Endothelial cell (in vitro differentiated cells): ENCODE data around the gene MTG1. TPM values are rescaled to one million over a fixed set of nuclear protein-coding genes. Genes with fewer than 3 reads are reported as not detected.

Experiments used
- DNase-seq: peaks from one replicate; pipeline ENCODE4 v3.0.0; 2021; ENCODE audit warnings: low spot score
- H3K27ac Mint-ChIP-seq: one replicate; pipeline ENCODE4 v1.8.0; 2021; ENCODE audit warnings: mixed read lengths, inconsistent platforms; ENCODE audit not compliant: unreplicated experiment
- H3K27me3 Mint-ChIP-seq: one replicate; pipeline ENCODE4 v1.8.0; 2021; ENCODE audit warnings: mild to moderate bottlenecking, moderate library complexity, mixed read lengths, inconsistent platforms; ENCODE audit not compliant: unreplicated experiment
- H3K36me3 Mint-ChIP-seq: one replicate; pipeline ENCODE4 v1.8.0; 2021; ENCODE audit warnings: mild to moderate bottlenecking, low read depth, mixed read lengths, inconsistent platforms; ENCODE audit not compliant: unreplicated experiment
- H3K4me1 Mint-ChIP-seq: one replicate; pipeline ENCODE4 v1.8.0; 2021; ENCODE audit warnings: mild to moderate bottlenecking, mixed read lengths, inconsistent platforms; ENCODE audit not compliant: unreplicated experiment
- H3K4me3 Mint-ChIP-seq: one replicate; pipeline ENCODE4 v1.8.0; 2021; ENCODE audit warnings: mild to moderate bottlenecking, mixed read lengths, inconsistent platforms; ENCODE audit not compliant: unreplicated experiment
- H3K9me3 Mint-ChIP-seq: one replicate; pipeline ENCODE4 v1.8.0; 2021; ENCODE audit warnings: mixed read lengths, inconsistent platforms; ENCODE audit not compliant: unreplicated experiment
- CTCF ChIP-seq: fragments of 200-600 bp; sonication (generic); IDR thresholded peaks from one replicate; pipeline ENCODE4 v1.5.0; 2021; ENCODE audit warnings: antibody characterized with exemption; ENCODE audit not compliant: unreplicated experiment
- total RNA-seq: library from RNA; stranded (reverse); fragmentation: NEBNext Ultra II Directional; extraction: Animal tissue kit (Norgen Biotek cat#: 25700); gene quantifications from one replicate; pipeline ENCODE4 v1.2.1, GENCODE V29; 2021; ENCODE audit not compliant: unreplicated experiment

Gene MTG1
- total RNA-seq, 1 donor from 2014 or later = 97.3 TPM

GRCh38 chr10:133359554-133359971, 34.4 kb upstream of the MTG1 start:
- H3K27ac Mint-ChIP-seq = no peak overlapping the region
- no peak overlapping the region for H3K4me3 Mint-ChIP-seq
- peaks cover 10% of the 10 kb centered on the region for H3K27me3 Mint-ChIP-seq
- no peaks in the 10 kb centered on the region for H3K9me3 Mint-ChIP-seq
- no peak for DNase-seq
- no peaks in the 10 kb centered on the region for H3K4me1 Mint-ChIP-seq
- peaks cover 14% of the 10 kb centered on the region for H3K36me3 Mint-ChIP-seq
- TF ChIP-seq CTCF = no peak

- Mint-ChIP-seq H3K9me3 (no peaks in the 10 kb centered on the region), H3K27ac (no peak overlapping the region), H3K4me1 (no peaks in the 10 kb centered on the region), H3K27me3 (peaks cover 10% of the 10 kb centered on the region), H3K4me3 (no peak overlapping the region), H3K36me3 (peaks cover 19% of the 10 kb centered on the region)
- TF ChIP-seq CTCF = no peak
- no peak for DNase-seq
These were observed 33.9 kb upstream of the MTG1 start for GRCh38 chr10:133359972-133360610.

- Mint-ChIP-seq H3K27ac (no peak overlapping the region), H3K27me3 (peaks cover 8% of the 10 kb centered on the region), H3K36me3 (peaks cover 21% of the 10 kb centered on the region), H3K4me3 (no peak overlapping the region), H3K9me3 (no peaks in the 10 kb centered on the region), H3K4me1 (no peaks in the 10 kb centered on the region)
- TF ChIP-seq CTCF = no peak
- no peak for DNase-seq
These were observed 32.7 kb upstream of the MTG1 start for GRCh38 chr10:133361227-133361626.

- peak overlapping the region; percentile 52 for H3K4me3 Mint-ChIP-seq
- no peak for DNase-seq
- H3K9me3 Mint-ChIP-seq = no peaks in the 10 kb centered on the region
- no peak overlapping the region for H3K27ac Mint-ChIP-seq
- H3K36me3 Mint-ChIP-seq = peaks cover 21% of the 10 kb centered on the region
- H3K4me1 Mint-ChIP-seq = no peaks in the 10 kb centered on the region
- peaks cover 8% of the 10 kb centered on the region for H3K27me3 Mint-ChIP-seq
- no peak for TF ChIP-seq CTCF
These were observed 32.0 kb upstream of the MTG1 start for GRCh38 chr10:133361773-133362441.

GRCh38 chr10:133362846-133363245, 31.1 kb upstream of the MTG1 start:
- H3K27ac Mint-ChIP-seq = no peak overlapping the region

More at GRCh38 chr10:133362846-133363245, 31.1 kb upstream of the MTG1 start:
- no peak for TF ChIP-seq CTCF
- no peak for DNase-seq
- Mint-ChIP-seq H3K27me3 (peaks cover 8% of the 10 kb centered on the region), H3K4me1 (no peaks in the 10 kb centered on the region), H3K36me3 (peaks cover 23% of the 10 kb centered on the region), H3K4me3 (no peak overlapping the region), H3K9me3 (no peaks in the 10 kb centered on the region)
